ENCODE results near the gene MYO5B. TPM values are rescaled to one million over a fixed set of nuclear protein-coding genes. Genes with fewer than 3 reads are reported as not detected.
"Not testable (repeated sequence)": the region's sequence is repeated elsewhere in the genome, so short reads cannot be mapped to it uniquely, and the experiment has no call there.

Gene MYO5B
- polyA plus RNA-seq, 1 donor from 2014 or later = 0.42 TPM

DNA sequence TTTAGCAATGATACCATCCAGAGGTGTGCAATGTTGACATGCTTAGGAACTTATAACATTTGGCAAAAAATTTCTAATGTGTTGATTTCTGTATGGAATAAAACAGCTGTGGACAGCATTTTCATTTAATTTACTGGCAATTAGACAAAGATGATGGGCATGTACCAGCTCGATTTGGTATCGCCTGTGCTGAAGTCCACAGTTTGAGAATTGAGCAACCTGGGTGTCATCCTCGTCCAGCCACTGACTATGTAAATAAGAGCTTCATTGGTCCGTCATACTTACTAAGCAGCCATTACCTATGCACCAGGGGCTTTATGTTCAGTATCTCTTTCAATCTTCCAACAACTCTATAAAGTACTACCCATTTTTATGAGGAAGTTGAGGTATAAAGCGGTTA, 357.1 kb downstream of the MYO5B start:
- no peaks in the 10 kb centered on the region for H3K27me3 ChIP-seq (ENCODE audit: insufficient read depth, low read depth, low read length)
- H3K4me2 ChIP-seq (ENCODE audit: low read length) = no peak overlapping the region
- no peaks in the 10 kb centered on the region for H3K9me2 ChIP-seq (ENCODE audit: insufficient read depth, low read length)
- TF ChIP-seq, protein P1, sequence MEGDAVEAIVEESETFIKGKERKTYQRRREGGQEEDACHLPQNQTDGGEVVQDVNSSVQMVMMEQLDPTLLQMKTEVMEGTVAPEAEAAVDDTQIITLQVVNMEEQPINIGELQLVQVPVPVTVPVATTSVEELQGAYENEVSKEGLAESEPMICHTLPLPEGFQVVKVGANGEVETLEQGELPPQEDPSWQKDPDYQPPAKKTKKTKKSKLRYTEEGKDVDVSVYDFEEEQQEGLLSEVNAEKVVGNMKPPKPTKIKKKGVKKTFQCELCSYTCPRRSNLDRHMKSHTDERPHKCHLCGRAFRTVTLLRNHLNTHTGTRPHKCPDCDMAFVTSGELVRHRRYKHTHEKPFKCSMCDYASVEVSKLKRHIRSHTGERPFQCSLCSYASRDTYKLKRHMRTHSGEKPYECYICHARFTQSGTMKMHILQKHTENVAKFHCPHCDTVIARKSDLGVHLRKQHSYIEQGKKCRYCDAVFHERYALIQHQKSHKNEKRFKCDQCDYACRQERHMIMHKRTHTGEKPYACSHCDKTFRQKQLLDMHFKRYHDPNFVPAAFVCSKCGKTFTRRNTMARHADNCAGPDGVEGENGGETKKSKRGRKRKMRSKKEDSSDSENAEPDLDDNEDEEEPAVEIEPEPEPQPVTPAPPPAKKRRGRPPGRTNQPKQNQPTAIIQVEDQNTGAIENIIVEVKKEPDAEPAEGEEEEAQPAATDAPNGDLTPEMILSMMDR (IDR thresholded peaks at IDR 0.05; ENCODE audit: poor library complexity, severe bottlenecking) = no peak
- no peak for TF ChIP-seq MXI1 (conservative IDR thresholded peaks at IDR 0.05; ENCODE audit: poor library complexity, severe bottlenecking)
- no peak for TF ChIP-seq POLR2AphosphoS5 (IDR thresholded peaks at IDR 0.05)
- TF ChIP-seq, protein P2, sequence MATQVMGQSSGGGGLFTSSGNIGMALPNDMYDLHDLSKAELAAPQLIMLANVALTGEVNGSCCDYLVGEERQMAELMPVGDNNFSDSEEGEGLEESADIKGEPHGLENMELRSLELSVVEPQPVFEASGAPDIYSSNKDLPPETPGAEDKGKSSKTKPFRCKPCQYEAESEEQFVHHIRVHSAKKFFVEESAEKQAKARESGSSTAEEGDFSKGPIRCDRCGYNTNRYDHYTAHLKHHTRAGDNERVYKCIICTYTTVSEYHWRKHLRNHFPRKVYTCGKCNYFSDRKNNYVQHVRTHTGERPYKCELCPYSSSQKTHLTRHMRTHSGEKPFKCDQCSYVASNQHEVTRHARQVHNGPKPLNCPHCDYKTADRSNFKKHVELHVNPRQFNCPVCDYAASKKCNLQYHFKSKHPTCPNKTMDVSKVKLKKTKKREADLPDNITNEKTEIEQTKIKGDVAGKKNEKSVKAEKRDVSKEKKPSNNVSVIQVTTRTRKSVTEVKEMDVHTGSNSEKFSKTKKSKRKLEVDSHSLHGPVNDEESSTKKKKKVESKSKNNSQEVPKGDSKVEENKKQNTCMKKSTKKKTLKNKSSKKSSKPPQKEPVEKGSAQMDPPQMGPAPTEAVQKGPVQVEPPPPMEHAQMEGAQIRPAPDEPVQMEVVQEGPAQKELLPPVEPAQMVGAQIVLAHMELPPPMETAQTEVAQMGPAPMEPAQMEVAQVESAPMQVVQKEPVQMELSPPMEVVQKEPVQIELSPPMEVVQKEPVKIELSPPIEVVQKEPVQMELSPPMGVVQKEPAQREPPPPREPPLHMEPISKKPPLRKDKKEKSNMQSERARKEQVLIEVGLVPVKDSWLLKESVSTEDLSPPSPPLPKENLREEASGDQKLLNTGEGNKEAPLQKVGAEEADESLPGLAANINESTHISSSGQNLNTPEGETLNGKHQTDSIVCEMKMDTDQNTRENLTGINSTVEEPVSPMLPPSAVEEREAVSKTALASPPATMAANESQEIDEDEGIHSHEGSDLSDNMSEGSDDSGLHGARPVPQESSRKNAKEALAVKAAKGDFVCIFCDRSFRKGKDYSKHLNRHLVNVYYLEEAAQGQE (IDR thresholded peaks at IDR 0.05; ENCODE audit: borderline replicate concordance) = no peak
- TF ChIP-seq TAF1 (IDR thresholded peaks at IDR 0.05; ENCODE audit: low read depth) = no peak
- TF ChIP-seq SMC3 (conservative IDR thresholded peaks at IDR 0.05; ENCODE audit: poor library complexity) = no peak
- TF ChIP-seq RAD21 (conservative IDR thresholded peaks at IDR 0.05) = no peak
- TF ChIP-seq EP300 (conservative IDR thresholded peaks at IDR 0.05; ENCODE audit: poor library complexity, severe bottlenecking) = no peak
- no peak for TF ChIP-seq EZH2 (IDR thresholded peaks at IDR 0.05; ENCODE audit: borderline replicate concordance, insufficient read depth, low read length, poor library complexity, severe bottlenecking)
- H4K20me1 ChIP-seq (ENCODE audit: insufficient read depth) = no peaks in the 10 kb centered on the region
- no peaks in the 10 kb centered on the region for H3F3A ChIP-seq (ENCODE audit: insufficient read depth, low read length, poor library complexity, severe bottlenecking)
- H3K36me3 ChIP-seq (ENCODE audit: insufficient read depth, low read length) = no peaks in the 10 kb centered on the region
- no peaks in the 10 kb centered on the region for H3K79me2 ChIP-seq (replicated peaks; ENCODE audit: insufficient read depth, low read length)
- no peak overlapping the region for H3K4me3 ChIP-seq (ENCODE audit: low read length)
- H2AFZ ChIP-seq (ENCODE audit: low read depth, low read length) = no peak overlapping the region
- H3K9me3 ChIP-seq (ENCODE audit: low read length) = no peaks in the 10 kb centered on the region
- no peak overlapping the region for H3K27ac ChIP-seq (ENCODE audit: low read length)
- H3K9ac ChIP-seq (ENCODE audit: low read length) = no peak overlapping the region

DNA sequence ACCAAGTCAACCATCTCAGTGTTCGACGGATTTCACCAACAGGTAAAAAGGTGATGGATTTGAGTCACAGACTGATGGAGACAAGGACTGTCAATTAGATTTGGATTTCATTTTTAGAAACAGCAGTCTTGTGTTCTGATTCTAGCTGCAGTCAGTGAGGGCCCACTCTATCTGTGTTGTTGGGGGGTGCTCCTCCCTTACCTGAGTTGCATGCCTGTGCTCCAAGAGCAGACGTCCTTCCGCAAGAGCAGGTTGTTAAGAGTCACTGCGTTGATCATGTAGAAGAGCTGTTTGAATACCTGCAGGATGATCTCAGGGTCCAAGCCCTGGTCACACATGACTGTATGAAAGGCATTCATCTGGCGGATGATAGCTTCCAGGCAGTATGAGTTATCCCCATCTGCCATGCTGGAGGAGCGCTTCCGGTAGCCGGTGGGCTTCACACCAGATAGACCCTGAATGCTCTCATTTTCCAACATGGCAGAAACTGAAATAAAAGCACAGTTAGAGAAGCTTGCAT, 357.6 kb downstream of the MYO5B start:
- H2AFZ ChIP-seq (ENCODE audit: low read depth, low read length); H3K9ac ChIP-seq (ENCODE audit: low read length): not testable (repeated sequence)

DNA sequence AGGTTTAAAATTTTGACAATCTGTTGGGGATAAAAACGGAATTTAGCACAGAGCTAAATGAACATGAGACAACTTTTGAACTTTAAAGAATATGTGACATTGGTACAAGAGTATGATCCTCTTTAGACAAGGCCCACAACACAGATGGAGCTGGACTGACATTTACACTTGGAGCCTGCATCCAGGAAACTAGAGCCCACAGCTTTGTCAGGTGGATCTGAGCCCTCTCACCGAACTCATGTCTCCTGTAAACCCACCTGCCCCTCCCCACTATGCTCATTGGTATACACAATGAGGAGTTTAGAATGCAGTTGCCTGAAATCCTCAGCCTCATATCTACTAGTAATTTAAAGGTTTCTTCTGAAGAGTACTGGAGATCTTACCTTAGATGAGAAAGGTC, 359.5 kb downstream of the MYO5B start:
- H3K9me2 ChIP-seq (ENCODE audit: insufficient read depth, low read length) = no peaks in the 10 kb centered on the region
- TF ChIP-seq TAF1 (IDR thresholded peaks at IDR 0.05; ENCODE audit: low read depth) (no peak), POLR2AphosphoS5 (IDR thresholded peaks at IDR 0.05) (no peak), EZH2 (IDR thresholded peaks at IDR 0.05; ENCODE audit: borderline replicate concordance, insufficient read depth, low read length, poor library complexity, severe bottlenecking) (no peak), SMC3 (conservative IDR thresholded peaks at IDR 0.05; ENCODE audit: poor library complexity) (no peak), EP300 (conservative IDR thresholded peaks at IDR 0.05; ENCODE audit: poor library complexity, severe bottlenecking) (no peak), RAD21 (conservative IDR thresholded peaks at IDR 0.05) (no peak), MXI1 (conservative IDR thresholded peaks at IDR 0.05; ENCODE audit: poor library complexity, severe bottlenecking) (no peak)
- TF ChIP-seq, protein P2 (IDR thresholded peaks at IDR 0.05; ENCODE audit: borderline replicate concordance) = no peak
- TF ChIP-seq, protein P1 (IDR thresholded peaks at IDR 0.05; ENCODE audit: poor library complexity, severe bottlenecking) = no peak
- H3K79me2 ChIP-seq (replicated peaks; ENCODE audit: insufficient read depth, low read length) = no peaks in the 10 kb centered on the region
- H3K4me3 ChIP-seq (ENCODE audit: low read length) = no peak overlapping the region
- no peaks in the 10 kb centered on the region for H3K36me3 ChIP-seq (ENCODE audit: insufficient read depth, low read length)
- no peaks in the 10 kb centered on the region for H3F3A ChIP-seq (ENCODE audit: insufficient read depth, low read length, poor library complexity, severe bottlenecking)
- H3K27ac ChIP-seq (ENCODE audit: low read length) = no peak overlapping the region
- H2AFZ ChIP-seq (ENCODE audit: low read depth, low read length) = no peak overlapping the region
- H3K9me3 ChIP-seq (ENCODE audit: low read length) = no peaks in the 10 kb centered on the region
- no peaks in the 10 kb centered on the region for H4K20me1 ChIP-seq (ENCODE audit: insufficient read depth)
- H3K4me2 ChIP-seq (ENCODE audit: low read length) = no peak overlapping the region
- no peak overlapping the region for H3K9ac ChIP-seq (ENCODE audit: low read length)
- no peaks in the 10 kb centered on the region for H3K27me3 ChIP-seq (ENCODE audit: insufficient read depth, low read depth, low read length)

More for the DNA sequence above, 357.6 kb downstream of the MYO5B start:
- H3K27me3 ChIP-seq (ENCODE audit: insufficient read depth, low read depth, low read length); H3K4me2 ChIP-seq (ENCODE audit: low read length); H3K79me2 ChIP-seq (replicated peaks; ENCODE audit: insufficient read depth, low read length); H3F3A ChIP-seq (ENCODE audit: insufficient read depth, low read length, poor library complexity, severe bottlenecking); H3K4me3 ChIP-seq (ENCODE audit: low read length); H3K36me3 ChIP-seq (ENCODE audit: insufficient read depth, low read length); H4K20me1 ChIP-seq (ENCODE audit: insufficient read depth); H3K9me3 ChIP-seq (ENCODE audit: low read length); H3K9me2 ChIP-seq (ENCODE audit: insufficient read depth, low read length); H3K27ac ChIP-seq (ENCODE audit: low read length): not testable (repeated sequence)
